ENCODE data around the gene PYGB.

DNA sequence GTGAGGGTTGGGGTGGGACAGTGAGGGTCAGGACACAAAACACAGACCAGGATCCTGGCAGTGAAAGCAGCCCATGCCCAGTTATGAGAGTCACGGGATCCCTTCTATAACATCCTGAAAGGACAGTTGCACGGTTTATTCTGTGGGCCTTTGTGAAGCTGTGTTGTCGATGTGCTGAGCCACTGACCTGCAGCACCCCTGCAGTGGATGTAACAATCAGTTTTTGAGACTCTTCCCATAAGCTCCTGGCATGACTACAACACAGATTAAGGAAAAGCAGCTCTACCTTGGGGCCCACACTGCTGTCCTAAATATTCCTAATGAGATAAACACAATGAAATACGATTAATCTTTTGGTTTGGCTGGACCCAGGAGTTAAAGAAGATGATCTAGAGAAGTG, 3.7 kb downstream of the PYGB start:
- TF ChIP-seq EP300 (IDR thresholded peaks at IDR 0.05): no peak
- no peak for TF ChIP-seq POLR2AphosphoS5 (IDR thresholded peaks at IDR 0.05)
- no peak for TF ChIP-seq POLR2A (IDR thresholded peaks at IDR 0.05)
- TF ChIP-seq, protein P1, sequence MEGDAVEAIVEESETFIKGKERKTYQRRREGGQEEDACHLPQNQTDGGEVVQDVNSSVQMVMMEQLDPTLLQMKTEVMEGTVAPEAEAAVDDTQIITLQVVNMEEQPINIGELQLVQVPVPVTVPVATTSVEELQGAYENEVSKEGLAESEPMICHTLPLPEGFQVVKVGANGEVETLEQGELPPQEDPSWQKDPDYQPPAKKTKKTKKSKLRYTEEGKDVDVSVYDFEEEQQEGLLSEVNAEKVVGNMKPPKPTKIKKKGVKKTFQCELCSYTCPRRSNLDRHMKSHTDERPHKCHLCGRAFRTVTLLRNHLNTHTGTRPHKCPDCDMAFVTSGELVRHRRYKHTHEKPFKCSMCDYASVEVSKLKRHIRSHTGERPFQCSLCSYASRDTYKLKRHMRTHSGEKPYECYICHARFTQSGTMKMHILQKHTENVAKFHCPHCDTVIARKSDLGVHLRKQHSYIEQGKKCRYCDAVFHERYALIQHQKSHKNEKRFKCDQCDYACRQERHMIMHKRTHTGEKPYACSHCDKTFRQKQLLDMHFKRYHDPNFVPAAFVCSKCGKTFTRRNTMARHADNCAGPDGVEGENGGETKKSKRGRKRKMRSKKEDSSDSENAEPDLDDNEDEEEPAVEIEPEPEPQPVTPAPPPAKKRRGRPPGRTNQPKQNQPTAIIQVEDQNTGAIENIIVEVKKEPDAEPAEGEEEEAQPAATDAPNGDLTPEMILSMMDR (IDR thresholded peaks at IDR 0.05): no peak
